ENCODE measurements around the gene PRSS2. TPM values are rescaled to one million over a fixed set of nuclear protein-coding genes. Genes with fewer than 3 reads are reported as not detected.

The PRSS2 gene
- total RNA-seq, 2 experiments from 2014 or later, result not detected

- Mint-ChIP-seq H3K4me1 (ENCODE audit: low read depth) (peaks cover 33% of the 10 kb centered on the region), H3K9me3 (no peaks in the 10 kb centered on the region), H3K27me3 (no peaks in the 10 kb centered on the region), H3K27ac (peak overlapping the region; percentile 97), H3K36me3 (ENCODE audit: low read depth) (peaks cover 87% of the 10 kb centered on the region), H3K4me3 (peak overlapping the region; percentile 100)
- DNase-seq, result peak; percentile 8
- intact Hi-C loops (cut with micrococcal nuclease), result no loop called here
- TF ChIP-seq, protein P1, sequence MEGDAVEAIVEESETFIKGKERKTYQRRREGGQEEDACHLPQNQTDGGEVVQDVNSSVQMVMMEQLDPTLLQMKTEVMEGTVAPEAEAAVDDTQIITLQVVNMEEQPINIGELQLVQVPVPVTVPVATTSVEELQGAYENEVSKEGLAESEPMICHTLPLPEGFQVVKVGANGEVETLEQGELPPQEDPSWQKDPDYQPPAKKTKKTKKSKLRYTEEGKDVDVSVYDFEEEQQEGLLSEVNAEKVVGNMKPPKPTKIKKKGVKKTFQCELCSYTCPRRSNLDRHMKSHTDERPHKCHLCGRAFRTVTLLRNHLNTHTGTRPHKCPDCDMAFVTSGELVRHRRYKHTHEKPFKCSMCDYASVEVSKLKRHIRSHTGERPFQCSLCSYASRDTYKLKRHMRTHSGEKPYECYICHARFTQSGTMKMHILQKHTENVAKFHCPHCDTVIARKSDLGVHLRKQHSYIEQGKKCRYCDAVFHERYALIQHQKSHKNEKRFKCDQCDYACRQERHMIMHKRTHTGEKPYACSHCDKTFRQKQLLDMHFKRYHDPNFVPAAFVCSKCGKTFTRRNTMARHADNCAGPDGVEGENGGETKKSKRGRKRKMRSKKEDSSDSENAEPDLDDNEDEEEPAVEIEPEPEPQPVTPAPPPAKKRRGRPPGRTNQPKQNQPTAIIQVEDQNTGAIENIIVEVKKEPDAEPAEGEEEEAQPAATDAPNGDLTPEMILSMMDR (IDR thresholded peaks at IDR 0.05), result no peak
- no peak for ATAC-seq
- ChIA-PET POLR2A (interaction anchor here (1.1 to 20.9 kb wide), 2 partner anchors 16 to 77 kb away, joined by 4 to 1391 read pairs; no protein-coding TSS in a partner anchor), CTCF (interaction anchor here (1.0 to 9.4 kb wide), 3 partner anchors 9 to 159 kb away, joined by 3 to 117 read pairs (median 19); no protein-coding TSS in a partner anchor)
Measured at GRCh38 chr7:142791502-142791901, 20.7 kb downstream of the PRSS2 start.

DNA sequence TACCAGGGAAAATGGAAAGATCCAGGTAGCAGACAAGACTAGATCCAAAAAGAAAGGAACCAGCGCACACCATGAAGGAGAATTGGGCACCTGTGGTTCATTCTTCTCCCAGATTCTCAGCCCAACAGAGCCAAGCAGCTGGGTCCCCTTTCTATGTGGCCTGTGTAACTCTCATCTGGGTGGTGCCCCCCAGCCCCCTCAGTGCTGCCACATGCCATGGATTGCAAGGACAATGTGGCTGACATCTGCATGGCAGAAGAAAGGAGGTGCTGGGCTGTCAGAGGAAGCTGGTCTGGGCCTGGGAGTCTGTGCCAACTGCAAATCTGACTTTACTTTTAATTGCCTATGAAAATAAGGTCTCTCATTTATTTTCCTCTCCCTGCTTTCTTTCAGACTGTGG lies 21.4 kb downstream of the PRSS2 start:
- H3K4me3 Mint-ChIP-seq, result peak overlapping the region; percentile 100
- intact Hi-C loops (cut with micrococcal nuclease), result no loop called here
- peaks cover 86% of the 10 kb centered on the region for H3K36me3 Mint-ChIP-seq (ENCODE audit: low read depth)
- CTCF ChIA-PET, result interaction anchor here (9.4 kb wide), 1 partner anchor 18 kb away, joined by 117 read pairs; no protein-coding TSS in a partner anchor
- no peak for ATAC-seq
- no peaks in the 10 kb centered on the region for H3K27me3 Mint-ChIP-seq
- DNase-seq, result peak; percentile 24
- no peaks in the 10 kb centered on the region for H3K9me3 Mint-ChIP-seq
- POLR2A ChIA-PET, result interaction anchor here (1.9 to 20.9 kb wide), 2 partner anchors 15 to 77 kb away, joined by 5 to 1391 read pairs; no protein-coding TSS in a partner anchor
- H3K27ac Mint-ChIP-seq, result peak overlapping the region; percentile 97
- peaks cover 33% of the 10 kb centered on the region for H3K4me1 Mint-ChIP-seq (ENCODE audit: low read depth)
- TF ChIP-seq, protein P1 (IDR thresholded peaks at IDR 0.05), result no peak

DNA sequence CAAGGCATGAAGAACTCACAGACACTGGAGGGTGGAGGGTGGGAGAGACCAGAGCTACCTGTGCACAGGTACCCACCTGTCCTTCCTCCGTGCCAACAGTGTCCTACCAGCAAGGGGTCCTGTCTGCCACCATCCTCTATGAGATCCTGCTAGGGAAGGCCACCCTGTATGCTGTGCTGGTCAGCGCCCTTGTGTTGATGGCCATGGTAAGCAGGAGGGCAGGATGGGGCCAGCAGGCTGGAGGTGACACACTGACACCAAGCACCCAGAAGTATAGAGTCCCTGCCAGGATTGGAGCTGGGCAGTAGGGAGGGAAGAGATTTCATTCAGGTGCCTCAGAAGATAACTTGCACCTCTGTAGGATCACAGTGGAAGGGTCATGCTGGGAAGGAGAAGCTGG lies 21.8 kb downstream of the PRSS2 start:
- ChIA-PET CTCF (interaction anchor here (9.4 kb wide), 1 partner anchor 18 kb away, joined by 117 read pairs; no protein-coding TSS in a partner anchor), POLR2A (interaction anchor here (1.9 to 20.9 kb wide), 2 partner anchors 14 to 77 kb away, joined by 5 to 1391 read pairs; no protein-coding TSS in a partner anchor)
- H3K9me3 Mint-ChIP-seq, result no peaks in the 10 kb centered on the region
- H3K4me3 Mint-ChIP-seq, result peak overlapping the region; percentile 100
- H3K4me1 Mint-ChIP-seq (ENCODE audit: low read depth), result peaks cover 33% of the 10 kb centered on the region
- ATAC-seq (no peak), DNase-seq (no peak)
- intact Hi-C loops (cut with micrococcal nuclease), result no loop called here
- peaks cover 86% of the 10 kb centered on the region for H3K36me3 Mint-ChIP-seq (ENCODE audit: low read depth)
- H3K27me3 Mint-ChIP-seq, result no peaks in the 10 kb centered on the region
- TF ChIP-seq, protein P1 (IDR thresholded peaks at IDR 0.05), result no peak
- H3K27ac Mint-ChIP-seq, result peak overlapping the region; percentile 97

DNA sequence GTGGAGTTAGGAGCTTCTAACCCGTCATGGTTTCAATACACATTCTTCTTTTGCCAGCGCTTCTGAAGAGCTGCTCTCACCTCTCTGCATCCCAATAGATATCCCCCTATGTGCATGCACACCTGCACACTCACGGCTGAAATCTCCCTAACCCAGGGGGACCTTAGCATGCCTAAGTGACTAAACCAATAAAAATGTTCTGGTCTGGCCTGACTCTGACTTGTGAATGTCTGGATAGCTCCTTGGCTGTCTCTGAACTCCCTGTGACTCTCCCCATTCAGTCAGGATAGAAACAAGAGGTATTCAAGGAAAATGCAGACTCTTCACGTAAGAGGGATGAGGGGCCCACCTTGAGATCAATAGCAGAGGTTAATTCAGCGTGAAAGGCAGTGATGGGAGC lies 22.4 kb downstream of the PRSS2 start:
- Mint-ChIP-seq H3K27ac (peak overlapping the region; percentile 97), H3K9me3 (no peaks in the 10 kb centered on the region), H3K4me1 (ENCODE audit: low read depth) (peaks cover 33% of the 10 kb centered on the region), H3K36me3 (ENCODE audit: low read depth) (peaks cover 86% of the 10 kb centered on the region), H3K27me3 (no peaks in the 10 kb centered on the region), H3K4me3 (peak overlapping the region; percentile 100)
- TF ChIP-seq, protein P1 (IDR thresholded peaks at IDR 0.05), result no peak
- POLR2A ChIA-PET, result interaction anchor here (1.9 to 20.9 kb wide), 2 partner anchors 14 to 78 kb away, joined by 5 to 1391 read pairs; no protein-coding TSS in a partner anchor
- CTCF ChIA-PET, result interaction anchor here (0.8 to 9.4 kb wide), 3 partner anchors 17 to 469 kb away, joined by 3 to 117 read pairs (median 3); no protein-coding TSS in a partner anchor
- intact Hi-C loops (cut with micrococcal nuclease), result no loop called here
- DNase-seq (no peak), ATAC-seq (no peak)

DNA sequence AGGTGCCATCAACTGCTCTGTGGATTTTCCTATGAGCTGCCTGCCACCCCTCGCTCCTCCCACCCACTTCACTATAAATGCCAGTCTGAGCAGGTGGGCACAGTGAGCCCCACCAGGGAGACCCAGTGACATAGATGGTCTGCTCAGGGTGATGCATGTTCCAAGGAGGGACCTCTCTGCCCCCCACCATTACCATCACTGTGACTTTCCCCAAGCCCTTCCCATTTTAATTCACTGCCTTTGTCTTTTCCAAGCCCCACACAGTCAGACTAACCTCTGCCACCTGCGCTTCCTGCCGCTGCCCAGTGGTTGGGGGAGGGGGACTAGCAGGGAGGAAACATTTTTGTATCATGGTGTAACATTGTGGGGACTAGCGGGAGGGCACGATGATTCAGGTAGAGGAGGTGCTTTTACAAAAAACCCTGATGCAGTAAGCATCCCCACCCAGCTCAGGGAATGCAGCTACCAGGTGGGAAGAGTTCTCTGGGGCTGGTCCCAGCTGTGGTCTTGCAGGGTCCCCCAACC lies 24.6 kb downstream of the PRSS2 start:
- peak overlapping the region; percentile 100 for H3K4me3 Mint-ChIP-seq
- peaks cover 42% of the 10 kb centered on the region for H3K4me1 Mint-ChIP-seq (ENCODE audit: low read depth)
- ChIA-PET POLR2A (interaction anchor here (0.6 to 25.3 kb wide), 3 partner anchors 3 to 412 kb away, joined by 3 to 1391 read pairs (median 1391); no protein-coding TSS in a partner anchor), CTCF (interaction anchor here (1.8 to 8.3 kb wide), 2 partner anchors 7 to 14 kb away, joined by 5 to 145 read pairs; no protein-coding TSS in a partner anchor)
- peak overlapping the region; percentile 97 for H3K27ac Mint-ChIP-seq
- H3K36me3 Mint-ChIP-seq (ENCODE audit: low read depth), result peaks cover 86% of the 10 kb centered on the region
- peak; percentile 81 for DNase-seq
- TF ChIP-seq, protein P1 (IDR thresholded peaks at IDR 0.05), result no peak
- H3K9me3 Mint-ChIP-seq, result no peaks in the 10 kb centered on the region
- no peaks in the 10 kb centered on the region for H3K27me3 Mint-ChIP-seq
- intact Hi-C loops (cut with micrococcal nuclease), result loop anchor here (2.0 to 5.0 kb wide), 2 partner anchors 13 to 413 kb away; no protein-coding TSS in a partner anchor
- peak; percentile 42 for ATAC-seq
